A673 (cell line): Measurements from ENCODE around the gene APOBEC3G. TPM values are rescaled to one million over a fixed set of nuclear protein-coding genes. Genes with fewer than 3 reads are reported as not detected.

Experiments
- BruUV-seq: library from RNA; stranded (reverse); fragments of 400-500 nt; replicated peaks from 2 replicates; lab custom pipeline; 2021; lab: Mats Ljungman, UMichigan
- CTCF ChIA-PET: fragments of 300-600 bp; sonication (Branson Sonifier 250); formaldehyde crosslinking; loops from one replicate; lab custom pipeline; 2022; ENCODE audit warnings: antibody characterized with exemption; lab: Charles Lee
- POLR2A ChIA-PET: fragments of 300-600 bp; sonication (Branson Sonifier 250); formaldehyde crosslinking; loops from one replicate; lab custom pipeline; 2022; ENCODE audit warnings: antibody characterized with exemption; ENCODE audit not compliant: low non-redundant PET; lab: Charles Lee
- DNase-seq: peaks from one replicate; pipeline ENCODE4 v3.0.0-alpha.2; 2015; ENCODE audit warnings: low spot score
- H3K27ac ChIP-seq: fragments of 200-600 bp; sonication (generic); 2 replicates; pipeline ENCODE4 v1.5.1; 2016; ENCODE audit warnings: mixed run types, low read depth, mild to moderate bottlenecking, mixed read lengths, antibody characterized with exemption, low read length; ENCODE audit not compliant: poor library complexity, severe bottlenecking
- H3K27me3 ChIP-seq: fragments of 200-600 bp; sonication (generic); replicated peaks from 2 replicates; pipeline ENCODE4 v1.6.1; 2017; ENCODE audit warnings: mixed run types, low read depth, mild to moderate bottlenecking, mixed read lengths, antibody characterized with exemption, low read length; ENCODE audit not compliant: insufficient read depth, poor library complexity
- H3K36me3 ChIP-seq: fragments of 200-600 bp; sonication (generic); 2 replicates; pipeline ENCODE4 v1.6.1; 2016; ENCODE audit warnings: mixed run types, mild to moderate bottlenecking, mixed read lengths, antibody characterized with exemption, low read length; ENCODE audit not compliant: insufficient read depth, poor library complexity, severe bottlenecking
- H3K4me1 ChIP-seq: fragments of 200-600 bp; sonication (generic); 2 replicates; pipeline ENCODE4 v1.6.1; 2017; ENCODE audit warnings: mixed run types, mild to moderate bottlenecking, mixed read lengths, antibody characterized with exemption, low read length; ENCODE audit not compliant: insufficient read depth, poor library complexity, severe bottlenecking
- H3K4me3 ChIP-seq: fragments of 200-600 bp; sonication (generic); 2 replicates; pipeline ENCODE4 v1.5.1; 2016; ENCODE audit warnings: low read depth, mixed run types, mild to moderate bottlenecking, mixed read lengths, low read length; ENCODE audit not compliant: poor library complexity, severe bottlenecking
- H3K9me3 ChIP-seq: fragments of 200-600 bp; sonication (generic); 2 replicates; pipeline ENCODE4 v1.6.1; 2016; ENCODE audit warnings: mixed run types, low read depth, mild to moderate bottlenecking, mixed read lengths, antibody characterized with exemption, low read length; ENCODE audit not compliant: poor library complexity, severe bottlenecking
- CTCF ChIP-seq: fragments of 300-800, 200-600 bp; sonication (generic); conservative IDR thresholded peaks from 2 replicates; pipeline ENCODE4 v1.5.1; 2017; ENCODE audit warnings: low read depth, mild to moderate bottlenecking, antibody characterized with exemption, low read length, moderate library complexity, mixed read lengths
- EZH2 ChIP-seq: fragments of 200-600 bp; sonication (generic); IDR thresholded peaks from 2 replicates; pipeline ENCODE4 v1.6.1; 2017; ENCODE audit warnings: borderline replicate concordance, low read depth, mild to moderate bottlenecking, mixed read lengths, antibody characterized with exemption, low read length; ENCODE audit not compliant: poor library complexity, severe bottlenecking
- intact Hi-C: fragments of 100-400 bp; cut with micrococcal nuclease; formaldehyde crosslinking; loops from one replicate; pipeline ENCODE4 v1.10.0; 2022; ENCODE audit not compliant: unreplicated experiment
- total RNA-seq: library from RNA; stranded (reverse); gene quantifications from 2 replicates; pipeline ENCODE4 v1.2.3, GENCODE V29; 2021

Gene APOBEC3G
- total RNA-seq, 1 experiment from 2014 or later = 2.5 TPM

- intact Hi-C loops = no loop called here
Measured at GRCh38 chr22:39098026-39098425, 21.0 kb downstream of the APOBEC3G start.

GRCh38 chr22:39098576-39098975 is 21.5 kb downstream of the APOBEC3G start:
- POLR2A ChIA-PET = no interaction called here
- BruUV-seq = no TSS peak
- Histone ChIP-seq H3K36me3 (no peaks in the 10 kb centered on the region), H3K4me3 (no peak overlapping the region), H3K27me3 (no peaks in the 10 kb centered on the region), H3K4me1 (no peaks in the 10 kb centered on the region), H3K27ac (no peak overlapping the region), H3K9me3 (no peaks in the 10 kb centered on the region)
- intact Hi-C loops = no loop called here
- CTCF ChIA-PET = interaction anchor here (0.6 kb wide), 1 partner anchor 330 kb away, joined by 3 read pairs; no protein-coding TSS in a partner anchor
- TF ChIP-seq EZH2 (no peak), CTCF (no peak)
- DNase-seq = no peak

More at GRCh38 chr22:39098026-39098425, 21.0 kb downstream of the APOBEC3G start:
- no peak for TF ChIP-seq CTCF
- TF ChIP-seq EZH2 = no peak
- no TSS peak for BruUV-seq
- no peak overlapping the region for H3K27ac ChIP-seq
- H3K36me3 ChIP-seq = no peaks in the 10 kb centered on the region
- CTCF ChIA-PET = no interaction called here
- no peaks in the 10 kb centered on the region for H3K4me1 ChIP-seq
- H3K4me3 ChIP-seq = no peak overlapping the region
- POLR2A ChIA-PET = no interaction called here
- no peaks in the 10 kb centered on the region for H3K9me3 ChIP-seq
- H3K27me3 ChIP-seq = no peaks in the 10 kb centered on the region
- DNase-seq = no peak

- BruUV-seq = no TSS peak
- no peaks in the 10 kb centered on the region for H3K9me3 ChIP-seq
- H3K27me3 ChIP-seq = no peaks in the 10 kb centered on the region
- H3K4me1 ChIP-seq = no peaks in the 10 kb centered on the region
- intact Hi-C loops = no loop called here
- CTCF ChIA-PET = no interaction called here
- no peak overlapping the region for H3K27ac ChIP-seq
- no peak for TF ChIP-seq EZH2
- TF ChIP-seq CTCF = no peak
- no peak overlapping the region for H3K4me3 ChIP-seq
- POLR2A ChIA-PET = no interaction called here
- no peak for DNase-seq
- H3K36me3 ChIP-seq = no peaks in the 10 kb centered on the region
Measured at GRCh38 chr22:39101226-39101625, 24.2 kb downstream of the APOBEC3G start.
